Gastrocnemius medialis (tissue), 4 donors: Measurements from ENCODE around the gene DOP1B.
A peak's percentile ranks its signal among the peaks of the same experiment; 100 is the strongest.

Experiments
- CTCF ChIP-seq, 5 experiments: fragments of 450-650 bp in 3 of 5; fragments of 200-600 bp in 2 of 5; sonication (generic) in 2 of 5; IDR thresholded peaks in 4 of 5; conservative IDR thresholded peaks in 1 of 5; 1 replicate in 4 of 5; 2 replicates in 1 of 5; pipeline ENCODE4 v1.5.1; 2016 to 2019; ENCODE audit warnings: antibody characterized with exemption in 5 of 5, mild to moderate bottlenecking in 3 of 5, moderate library complexity in 3 of 5
- POLR2A ChIP-seq, 2 donors: fragments of 450-650 bp; IDR thresholded peaks; one replicate each; pipeline ENCODE4 v1.6.1; 2017; ENCODE audit warnings: antibody characterized with exemption in 2 of 2, mild to moderate bottlenecking in 2 of 2, moderate library complexity in 2 of 2

- no peak for TF ChIP-seq POLR2A (IDR thresholded peaks at IDR 0.05)
- TF ChIP-seq CTCF (IDR thresholded peaks at IDR 0.05 in 4 of 5, conservative IDR thresholded peaks at IDR 0.05 in 1 of 5) = peak; percentile 58 to 89 (median 66)
Observed at GRCh38 chr21:36125512-36126207, 31.0 kb upstream of the DOP1B start.
